ENCODE results near the gene TBC1D8. TPM values are rescaled to one million over a fixed set of nuclear protein-coding genes. Genes with fewer than 3 reads are reported as not detected.

TBC1D8 gene
- total RNA-seq, 8 experiments from 2014 or later, result 4.7 to 14.3 (median 10.9) TPM

GRCh38 chr2:101002562-101003277 is 148.5 kb downstream of the TBC1D8 start:
- in situ Hi-C loops (cut with MboI; ENCODE audit: low pct_unique_long_range_greater_than_20kb in 2 of 9, low sequenced_read_pairs in 9 of 9, unreplicated experiment in 9 of 9), result loop anchor here in 3 of 9 experiments (25.0 kb wide), 3 partner anchors 160 to 260 kb away; partner anchors contain the start of genes CNOT11 (in 1 of the 3) and TBC1D8 (in 1 of the 3)

GRCh38 chr2:101001691-101002561 is 149.3 kb downstream of the TBC1D8 start, which contains the start of gene RPL31:
RPL31 (plus strand) TSS chr2:101002289; CDS start chr2:101002702, 413 bp downstream.
- ATAC-seq (replicated peaks in 6 of 8), result peak; percentile 85 to 95 (median 92)

More at GRCh38 chr2:101002562-101003277, 148.5 kb downstream of the TBC1D8 start:
- peak overlapping the region; percentile 72 to 92 for H3K27ac ChIP-seq
- 0 to 5% (median 0%) methylated on average over 3 to 18 of the region's 26 CpGs; no CpG with 5 or more reads in 1 of the 10 experiments for WGBS, 10 experiments
- peak in 2 of 8 experiments; percentile 4 to 5 for ATAC-seq (replicated peaks in 6 of 8)
- H3K4me1 ChIP-seq (replicated peaks in 1 of 2), result peaks cover 14% of the 10 kb centered on the region in 2 donors
- peak overlapping the region; percentile 58 to 96 (median 69) for H3K4me3 ChIP-seq

GRCh38 chr2:100999995-101000394 is 151.2 kb downstream of the TBC1D8 start:
- 55 to 100% (median 89%) methylated on average over 2 of the region's 2 CpGs; no CpG with 5 or more reads in 5 of the 10 experiments for WGBS, 10 experiments
- peaks cover 14% of the 10 kb centered on the region in 2 donors for H3K4me1 ChIP-seq (replicated peaks in 1 of 2)
- ATAC-seq (replicated peaks in 6 of 8), result no peak
- no peak overlapping the region for H3K4me3 ChIP-seq
- H3K27ac ChIP-seq, result no peak overlapping the region
- in situ Hi-C loops (cut with MboI; ENCODE audit: low pct_unique_long_range_greater_than_20kb in 2 of 9, low sequenced_read_pairs in 9 of 9, unreplicated experiment in 9 of 9), result loop anchor here (10.0 to 25.0 kb wide), 7 partner anchors 162 to 395 kb away; partner anchors contain the start of genes CNOT11 (in 1 of the 9) and TBC1D8 (in 1 of the 9)

More at GRCh38 chr2:101001691-101002561, 149.3 kb downstream of the TBC1D8 start, which contains the start of gene RPL31:
- H3K27ac ChIP-seq, result peak within 1 kb of the TSS; percentile 81 to 92
- peaks cover 14% of the 10 kb centered on the region in 2 donors for H3K4me1 ChIP-seq (replicated peaks in 1 of 2)
- in situ Hi-C loops (cut with MboI; ENCODE audit: low pct_unique_long_range_greater_than_20kb in 2 of 9, low sequenced_read_pairs in 9 of 9, unreplicated experiment in 9 of 9), result loop anchor here in 3 of 9 experiments (25.0 kb wide), 3 partner anchors 160 to 260 kb away; partner anchors contain the start of genes CNOT11 (in 1 of the 3) and TBC1D8 (in 1 of the 3)
- WGBS, 10 experiments, result 0 to 10% (median 5%) methylated on average over 6 to 30 of the region's 59 CpGs; no CpG with 5 or more reads in 5 of the 10 experiments
- peak within 1 kb of the TSS; percentile 58 to 96 (median 69) for H3K4me3 ChIP-seq

- no peak overlapping the region for H3K27ac ChIP-seq
- 14 to 96% (median 87%) methylated on average over 2 to 6 of the region's 6 CpGs for WGBS, 10 experiments
- in situ Hi-C loops (cut with MboI; ENCODE audit: low pct_unique_long_range_greater_than_20kb in 2 of 9, low sequenced_read_pairs in 9 of 9, unreplicated experiment in 9 of 9), result loop anchor here in 8 of 9 experiments (10.0 to 25.0 kb wide), 4 partner anchors 261 to 393 kb away; no protein-coding TSS in a partner anchor
- no peak overlapping the region for H3K4me3 ChIP-seq
- peaks cover 5 to 8% of the 10 kb centered on the region in 2 donors for H3K4me1 ChIP-seq (replicated peaks in 1 of 2)
- no peak for ATAC-seq (replicated peaks in 6 of 8)
Observed at GRCh38 chr2:100998235-100998573, 153.0 kb downstream of the TBC1D8 start.

GRCh38 chr2:100997509-100998234 is 153.5 kb downstream of the TBC1D8 start:
- H3K4me1 ChIP-seq (replicated peaks in 1 of 2), result peaks cover 5 to 8% of the 10 kb centered on the region in 2 donors
- H3K27ac ChIP-seq, result no peak overlapping the region
- no peak overlapping the region for H3K4me3 ChIP-seq
- ATAC-seq (replicated peaks in 6 of 8), result no peak
- 50 to 100% (median 76%) methylated on average over 1 to 5 of the region's 5 CpGs; no CpG with 5 or more reads in 1 of the 10 experiments for WGBS, 10 experiments
- in situ Hi-C loops (cut with MboI; ENCODE audit: low pct_unique_long_range_greater_than_20kb in 2 of 9, low sequenced_read_pairs in 9 of 9, unreplicated experiment in 9 of 9), result loop anchor here in 8 of 9 experiments (10.0 to 25.0 kb wide), 4 partner anchors 260 to 393 kb away; no protein-coding TSS in a partner anchor

- Histone ChIP-seq H3K4me1 (replicated peaks in 1 of 2) (no peaks in the 10 kb centered on the region), H3K4me3 (no peak overlapping the region), H3K27ac (no peak overlapping the region)
- ATAC-seq (replicated peaks in 6 of 8), result no peak
- WGBS, 10 experiments, result 80 to 100% (median 92%) methylated on average over 1 to 15 of the region's 28 CpGs; no CpG with 5 or more reads in 2 of the 10 experiments
- in situ Hi-C loops (cut with MboI; ENCODE audit: low pct_unique_long_range_greater_than_20kb in 2 of 9, low sequenced_read_pairs in 9 of 9, unreplicated experiment in 9 of 9), result loop anchor here in 8 of 9 experiments (10.0 to 25.0 kb wide), 4 partner anchors 258 to 391 kb away; no protein-coding TSS in a partner anchor
Observed at GRCh38 chr2:100995309-100996075, 155.7 kb downstream of the TBC1D8 start.

- Histone ChIP-seq H3K4me3 (no peak overlapping the region), H3K27ac (no peak overlapping the region), H3K4me1 (replicated peaks in 1 of 2) (no peaks in the 10 kb centered on the region)
- in situ Hi-C loops (cut with MboI; ENCODE audit: low pct_unique_long_range_greater_than_20kb in 2 of 9, low sequenced_read_pairs in 9 of 9, unreplicated experiment in 9 of 9), result loop anchor here in 8 of 9 experiments (10.0 to 25.0 kb wide), 4 partner anchors 256 to 388 kb away; no protein-coding TSS in a partner anchor
- WGBS, 10 experiments, result 50 to 100% (median 89%) methylated on average over 2 to 11 of the region's 17 CpGs; no CpG with 5 or more reads in 4 of the 10 experiments
- no peak for ATAC-seq (replicated peaks in 6 of 8)
Observed at GRCh38 chr2:100993294-100993693, 157.9 kb downstream of the TBC1D8 start.

GRCh38 chr2:100992262-100992661 is 158.9 kb downstream of the TBC1D8 start:
- in situ Hi-C loops (cut with MboI; ENCODE audit: low pct_unique_long_range_greater_than_20kb in 2 of 9, low sequenced_read_pairs in 9 of 9, unreplicated experiment in 9 of 9), result loop anchor here in 8 of 9 experiments (10.0 to 25.0 kb wide), 4 partner anchors 255 to 387 kb away; no protein-coding TSS in a partner anchor
- ATAC-seq (replicated peaks in 6 of 8), result no peak
- WGBS, 10 experiments, result 67 to 100% (median 87%) methylated on average over 2 to 5 of the region's 6 CpGs; no CpG with 5 or more reads in 6 of the 10 experiments
- Histone ChIP-seq H3K27ac (no peak overlapping the region), H3K4me3 (no peak overlapping the region), H3K4me1 (replicated peaks in 1 of 2) (no peaks in the 10 kb centered on the region)

GRCh38 chr2:100991404-100991773 is 159.8 kb downstream of the TBC1D8 start:
- H3K4me1 ChIP-seq (replicated peaks in 1 of 2), result no peaks in the 10 kb centered on the region
- in situ Hi-C loops (cut with MboI; ENCODE audit: low pct_unique_long_range_greater_than_20kb in 2 of 9, low sequenced_read_pairs in 9 of 9, unreplicated experiment in 9 of 9), result loop anchor here in 8 of 9 experiments (10.0 to 25.0 kb wide), 4 partner anchors 254 to 387 kb away; no protein-coding TSS in a partner anchor
- 56 to 100% (median 92%) methylated on average over 1 to 2 of the region's 5 CpGs; no CpG with 5 or more reads in 3 of the 10 experiments for WGBS, 10 experiments
- no peak overlapping the region for H3K27ac ChIP-seq
- ATAC-seq (replicated peaks in 6 of 8), result no peak
- no peak overlapping the region for H3K4me3 ChIP-seq

- Histone ChIP-seq H3K4me3 (no peak overlapping the region), H3K27ac (no peak overlapping the region), H3K4me1 (replicated peaks in 1 of 2) (no peaks in the 10 kb centered on the region)
- no peak for ATAC-seq (replicated peaks in 6 of 8)
- in situ Hi-C loops (cut with MboI; ENCODE audit: low pct_unique_long_range_greater_than_20kb in 2 of 9, low sequenced_read_pairs in 9 of 9, unreplicated experiment in 9 of 9), result loop anchor here in 8 of 9 experiments (10.0 to 25.0 kb wide), 4 partner anchors 254 to 386 kb away; no protein-coding TSS in a partner anchor
- WGBS, 10 experiments, result 70 to 100% (median 93%) methylated on average over 1 to 12 of the region's 24 CpGs; no CpG with 5 or more reads in 3 of the 10 experiments
Observed at GRCh38 chr2:100990650-100991403, 160.4 kb downstream of the TBC1D8 start.
